HTERT RPE-1 (cell line): ENCODE results near the gene TNFAIP1.
"Not testable (repeated sequence)": the region's sequence is repeated elsewhere in the genome, so short reads cannot be mapped to it uniquely, and the experiment has no call there.

ENCODE experiments used
- in situ Hi-C: fragments of 300-500 bp; cut with MboI; formaldehyde crosslinking; loops from 4 replicates; pipeline ENCODE4 v1.14.3; 2020; ENCODE audit warnings: low sequenced_read_pairs

Gene TNFAIP1

DNA sequence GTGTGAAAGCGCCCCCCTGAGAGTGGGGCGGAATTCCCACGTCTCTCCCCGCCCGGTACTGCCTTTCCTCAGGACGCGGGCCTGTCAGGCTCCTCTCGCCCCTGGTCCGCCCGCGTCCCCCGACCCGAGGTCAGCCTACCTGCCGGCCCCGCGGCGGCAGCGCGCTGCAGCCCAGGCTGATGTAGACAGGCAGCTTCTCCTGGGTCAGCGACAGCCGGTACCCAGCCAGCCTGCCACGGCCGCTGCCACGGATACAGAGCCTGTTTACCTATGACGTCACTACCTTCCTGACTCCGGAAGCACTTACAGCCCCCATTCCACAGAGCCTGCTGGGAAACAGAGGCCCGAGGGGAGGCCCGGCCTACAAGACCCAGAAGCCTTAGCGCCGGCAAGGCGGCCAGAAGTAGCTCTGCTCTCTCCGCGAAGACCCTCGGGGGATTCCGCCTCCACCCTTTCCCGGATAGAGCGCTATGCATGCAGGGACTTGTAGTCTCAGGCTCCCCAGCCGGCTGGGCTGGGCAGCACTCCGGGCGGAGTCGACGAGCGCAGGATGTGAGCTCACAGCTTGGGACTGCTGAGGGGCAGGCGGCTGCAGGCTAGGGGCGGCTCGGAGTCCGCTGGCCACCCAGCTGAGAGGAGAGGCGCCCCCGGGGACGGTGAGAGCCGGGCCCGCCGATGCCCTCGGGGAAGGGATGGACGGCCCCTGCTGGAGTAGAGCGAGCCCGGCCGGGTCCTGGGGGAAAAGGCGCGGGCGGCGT lies at the start of gene TNFAIP1, which contains the start of gene IFT20:
Gene TNFAIP1 (plus strand): TSS at position 561 of the 758 bp plus-strand sequence. CDS start 3,761 bp downstream, outside the sequence.
Gene IFT20 (minus strand): TSS at position 272 of the 758 bp plus-strand sequence. CDS start 3,487 bp downstream, outside the sequence.
- in situ Hi-C loops: no loop called here

DNA sequence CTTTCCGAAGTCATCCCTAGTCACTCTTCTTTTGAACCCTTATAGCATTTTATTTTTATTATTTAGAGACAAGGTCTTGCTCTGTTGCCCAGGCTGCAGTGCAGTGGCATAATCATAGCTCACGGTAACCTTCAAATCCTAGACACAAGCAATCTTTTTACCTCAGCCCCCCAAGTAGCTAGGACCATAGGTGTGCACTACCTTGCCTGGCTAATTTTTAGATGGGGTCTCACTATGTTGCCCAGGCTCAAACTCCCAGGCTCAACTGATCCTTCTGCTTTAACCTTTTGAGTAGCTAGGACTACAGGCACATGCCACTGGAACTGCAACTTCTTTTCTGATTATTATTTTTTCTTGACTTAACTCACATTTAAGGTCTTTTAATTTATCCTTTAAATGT lies 49.6 kb upstream of the TNFAIP1 start:
- in situ Hi-C loops: no loop called here

DNA sequence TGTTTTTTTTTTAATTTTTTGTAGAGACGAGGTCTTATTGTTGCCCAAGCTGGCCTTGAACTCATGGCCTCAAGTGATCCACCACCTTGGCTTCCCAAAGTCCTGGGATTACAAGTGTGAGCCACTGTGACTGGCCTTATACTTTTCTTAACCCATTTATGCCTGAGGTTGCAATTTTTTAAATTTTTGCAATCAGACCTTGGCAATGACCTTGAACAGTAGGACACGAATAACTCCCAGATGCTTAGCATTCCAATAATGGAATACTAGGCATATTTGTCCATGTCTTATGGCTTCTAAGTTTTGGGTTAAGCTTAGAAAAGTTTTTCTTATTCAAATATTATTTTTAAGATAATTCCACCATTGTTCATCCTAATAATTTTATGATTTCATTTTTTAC lies 44.9 kb upstream of the TNFAIP1 start:
- in situ Hi-C loops: no loop called here

GRCh38 chr17:28291780-28292330 lies 43.7 kb upstream of the TNFAIP1 start:
- in situ Hi-C loops: no loop called here

DNA sequence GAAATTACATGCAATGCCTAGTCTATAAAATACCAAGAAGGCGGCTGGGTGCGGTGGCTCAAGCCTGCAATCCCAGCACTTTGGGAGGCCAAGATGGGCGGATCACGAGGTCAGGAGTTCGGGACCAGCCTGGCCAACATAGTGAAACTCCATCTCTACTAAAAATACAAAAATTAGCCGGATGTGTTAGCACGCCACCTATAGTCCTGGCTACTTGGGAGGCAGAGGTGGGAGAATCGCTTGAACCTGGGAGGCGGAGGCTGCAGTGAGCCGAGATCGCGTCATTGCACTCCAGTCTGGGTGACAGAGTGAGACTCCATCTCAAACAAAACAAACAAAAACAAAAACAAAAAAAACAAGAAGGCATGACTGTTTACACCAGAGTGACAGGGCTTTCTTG lies 42.7 kb upstream of the TNFAIP1 start:
- in situ Hi-C loops: not testable (repeated sequence)

- in situ Hi-C loops: no loop called here
These were observed 41.6 kb upstream of the TNFAIP1 start for GRCh38 chr17:28293994-28294393.

DNA sequence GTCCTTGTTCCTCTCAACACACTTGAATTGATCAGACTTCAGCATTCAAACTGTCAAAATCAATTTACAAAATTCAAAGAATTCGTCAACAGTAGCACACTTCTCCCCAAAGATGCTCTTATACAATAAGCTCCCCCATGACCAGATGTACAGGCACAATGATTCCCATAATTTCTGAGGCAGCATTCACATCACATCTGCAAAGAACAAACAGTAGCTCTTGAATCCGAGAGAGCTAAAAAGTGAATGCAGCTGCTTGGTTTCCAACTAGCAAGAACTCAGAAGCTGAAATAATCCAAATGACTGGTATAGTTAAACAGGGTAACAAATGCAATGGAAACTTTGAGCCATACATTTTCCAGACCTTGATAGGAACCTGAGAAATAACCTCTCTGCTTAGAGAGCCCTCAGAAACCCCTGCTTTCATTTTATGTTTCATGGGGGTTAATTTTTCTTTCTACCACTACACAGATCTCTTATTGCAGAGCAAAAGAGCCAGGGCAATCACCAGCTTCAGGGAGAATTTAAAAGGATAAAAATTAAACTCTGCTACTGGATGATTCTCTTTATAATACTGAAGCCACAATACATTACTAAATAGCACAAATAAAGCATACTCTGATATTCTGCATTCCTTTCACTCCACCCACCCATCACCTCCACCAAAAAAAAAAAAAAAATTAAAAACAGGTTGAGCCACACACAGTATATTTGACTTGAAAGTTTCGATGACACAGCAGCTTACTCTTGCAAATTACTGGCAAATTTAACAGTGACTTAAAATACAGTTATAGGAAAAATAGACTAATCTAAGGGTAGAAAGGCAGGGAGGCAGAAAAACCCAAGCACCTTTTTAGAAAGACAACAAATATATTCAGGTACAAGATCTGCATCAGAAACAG lies 39.6 kb upstream of the TNFAIP1 start:
- in situ Hi-C loops: no loop called here

DNA sequence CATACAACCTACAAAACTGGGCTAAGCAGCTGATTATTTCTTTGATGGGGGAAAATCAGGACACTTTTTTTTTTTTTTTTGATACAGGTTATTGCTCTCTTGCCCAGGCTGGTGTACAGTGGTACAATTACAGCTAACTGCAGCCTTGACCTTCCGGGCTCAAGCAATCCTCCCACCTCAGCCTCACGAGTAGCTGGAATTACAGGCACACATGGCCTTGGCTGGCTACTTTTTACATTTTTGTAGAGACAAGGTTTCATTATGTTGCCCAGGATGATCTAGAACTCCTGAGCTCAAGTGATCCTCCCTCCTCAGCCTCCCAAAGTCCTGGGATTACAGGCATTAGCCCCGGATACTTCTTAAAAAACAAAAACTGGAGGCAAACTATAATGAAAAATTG lies 37.1 kb upstream of the TNFAIP1 start:
- in situ Hi-C loops: no loop called here

- in situ Hi-C loops: no loop called here
These were observed 28.6 kb upstream of the TNFAIP1 start for GRCh38 chr17:28306954-28307401.

DNA sequence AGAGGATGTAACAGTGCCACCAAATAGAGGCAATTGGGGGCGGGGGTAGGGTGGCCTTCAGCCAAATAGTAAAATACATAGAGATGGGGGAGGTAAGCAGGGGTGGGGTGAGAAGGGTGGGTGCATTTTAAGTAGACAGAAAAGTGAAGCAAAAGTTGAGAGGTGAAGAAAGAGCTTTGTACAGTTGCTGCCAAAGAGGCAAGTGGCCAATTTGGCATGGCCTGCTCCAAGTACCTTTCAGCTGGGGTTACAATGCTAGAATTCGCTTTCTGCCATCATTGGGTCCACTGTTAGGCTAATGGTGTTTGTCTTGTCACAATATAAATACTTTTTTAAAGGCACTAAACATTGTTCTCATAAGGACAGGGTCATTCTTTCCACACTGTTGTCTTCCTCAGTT lies 21.7 kb upstream of the TNFAIP1 start:
- in situ Hi-C loops: no loop called here

DNA sequence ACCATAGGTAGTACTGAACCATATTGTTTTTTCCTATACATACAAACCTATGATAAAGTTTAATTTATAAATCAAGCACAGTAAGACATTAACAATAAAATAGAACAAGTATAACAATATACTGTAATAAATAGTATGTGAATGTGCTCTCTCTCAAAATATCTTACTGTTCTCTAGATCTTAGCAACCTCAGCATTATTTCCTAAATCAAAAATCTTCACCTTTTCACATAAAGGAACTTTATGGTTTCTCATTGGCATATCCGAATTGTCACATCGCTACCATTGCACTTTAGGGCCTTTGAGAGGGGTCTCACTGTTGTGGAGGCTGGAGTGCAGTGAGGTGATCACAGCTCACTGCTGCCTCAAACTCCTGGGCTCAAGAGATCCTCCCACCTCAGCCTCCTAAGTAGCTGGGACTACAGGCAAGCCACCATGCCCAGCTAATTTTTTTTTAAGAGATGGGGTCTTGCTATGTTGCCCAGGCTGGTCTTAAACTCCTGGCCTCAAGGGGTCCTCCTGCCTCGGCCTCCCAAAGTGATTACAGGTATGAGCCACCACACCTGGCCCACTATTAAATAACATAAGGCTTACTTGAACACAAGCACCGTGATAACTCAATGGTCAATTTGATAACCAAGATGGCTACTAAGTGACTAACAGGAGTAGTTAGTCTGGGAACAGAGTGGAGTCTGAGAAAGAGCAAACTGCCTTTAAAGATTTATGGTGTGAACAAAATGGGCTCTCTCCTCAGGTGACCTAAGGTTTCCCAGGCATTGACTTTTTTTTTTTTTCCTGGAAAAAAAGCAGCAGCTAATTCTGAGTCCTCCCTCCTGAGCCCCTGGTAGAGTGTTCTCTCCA lies 19.5 kb upstream of the TNFAIP1 start:
- in situ Hi-C loops: no loop called here

DNA sequence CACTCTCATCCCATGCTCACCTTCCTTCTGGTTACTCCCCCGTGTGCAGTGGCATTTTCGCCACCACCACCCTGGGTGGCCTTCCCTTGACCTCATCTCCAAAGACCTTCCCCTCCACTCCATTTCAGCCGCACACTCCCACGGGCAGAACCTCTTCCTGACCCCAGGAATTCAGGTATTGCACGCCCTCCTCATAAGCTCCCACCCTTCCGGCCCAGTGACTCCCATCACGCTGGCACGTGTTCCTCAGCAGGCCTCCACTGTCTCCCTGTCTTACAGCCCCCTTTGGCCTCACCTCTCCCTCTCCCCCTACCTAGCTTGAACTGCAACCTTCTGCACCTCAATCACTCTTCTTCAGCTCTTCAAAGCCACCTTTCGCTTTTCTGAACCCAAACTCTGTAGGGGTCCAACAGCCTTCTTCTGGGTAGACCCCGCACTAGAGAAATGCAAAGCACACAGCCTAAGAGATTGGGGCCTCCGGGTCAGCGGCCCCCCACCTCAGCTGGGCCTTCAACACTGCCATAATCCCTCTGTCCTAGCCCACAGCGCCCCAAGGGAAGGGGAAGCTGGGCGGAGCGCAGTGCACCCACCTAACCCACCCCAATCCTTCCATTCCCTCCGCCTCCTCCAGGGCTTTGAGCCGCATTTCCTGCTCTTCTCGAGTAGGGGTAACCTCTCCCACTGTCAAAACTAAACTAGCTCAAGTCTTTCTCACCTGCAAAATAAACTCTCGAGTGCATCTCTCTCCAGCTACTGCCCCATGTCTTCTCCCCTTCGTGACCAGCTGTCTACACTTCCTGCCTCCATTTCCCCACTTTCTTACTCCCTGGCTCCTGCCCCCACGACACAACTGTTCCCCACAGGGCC lies 18.2 kb upstream of the TNFAIP1 start:
- in situ Hi-C loops: no loop called here

- in situ Hi-C loops: no loop called here
These were observed 17.4 kb upstream of the TNFAIP1 start for GRCh38 chr17:28317966-28318758.

DNA sequence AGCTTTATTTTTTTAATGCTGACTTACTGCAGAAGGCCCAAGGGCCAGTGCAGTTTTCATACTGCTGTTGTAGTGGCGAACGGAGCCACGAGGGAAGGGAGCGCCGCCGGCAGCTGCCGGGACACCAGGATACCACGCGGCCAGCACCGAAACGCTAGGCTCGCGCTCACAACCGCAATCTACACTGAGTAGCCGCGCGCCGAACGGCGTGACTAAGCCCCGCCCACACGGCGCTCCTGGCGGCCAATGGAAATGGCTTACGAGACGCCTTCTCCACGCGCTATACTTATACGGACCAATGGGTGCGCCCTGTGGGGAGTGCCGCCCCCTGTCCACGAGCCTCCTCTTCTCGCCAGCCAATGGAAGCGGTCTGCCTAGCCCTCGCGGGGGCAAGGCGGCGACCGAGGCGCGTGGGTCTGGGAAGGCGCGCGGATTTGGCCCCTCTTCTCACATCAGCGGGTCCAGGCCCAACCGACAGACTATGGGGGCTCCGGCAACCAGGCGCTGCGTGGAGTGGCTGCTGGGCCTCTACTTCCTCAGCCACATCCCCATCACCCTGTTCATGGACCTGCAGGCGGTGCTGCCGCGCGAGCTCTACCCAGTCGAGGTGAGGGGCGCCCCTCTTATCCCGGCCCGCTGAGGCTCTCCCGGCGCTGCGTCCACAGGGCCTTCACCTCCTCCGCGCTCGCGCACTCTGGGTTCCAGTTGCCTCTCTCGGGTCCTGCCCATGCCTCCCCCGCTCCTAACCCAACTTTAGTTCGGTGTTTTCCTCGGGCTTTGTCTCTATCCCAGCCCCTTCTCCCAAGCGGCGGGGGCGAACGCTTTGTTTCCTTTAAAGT lies 16.6 kb upstream of the TNFAIP1 start, which contains the start of gene TMEM97:
Gene TMEM97 (plus strand): TSS at position 442 of the 839 bp plus-strand sequence. CDS start 40 bp downstream, at position 482.
- in situ Hi-C loops: no loop called here

DNA sequence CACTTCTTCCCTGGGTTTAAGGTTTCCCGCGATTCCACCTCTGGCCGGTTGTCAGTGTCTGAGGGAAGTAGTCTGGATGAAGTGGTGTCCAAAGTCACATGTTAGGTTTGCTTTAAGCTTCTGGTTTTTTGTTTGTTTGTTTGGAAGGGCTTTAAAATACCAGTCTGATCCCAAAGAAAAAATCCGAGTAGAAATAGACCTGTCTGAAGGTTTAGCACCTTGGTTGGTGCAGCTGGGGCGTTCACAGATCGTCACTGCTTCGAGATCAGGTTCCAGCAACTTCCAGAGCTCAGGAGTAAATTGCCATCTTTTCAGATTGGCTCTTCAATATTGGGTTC lies 16.0 kb upstream of the TNFAIP1 start:
- in situ Hi-C loops: no loop called here

- in situ Hi-C loops: no loop called here
These were observed 15.1 kb upstream of the TNFAIP1 start for GRCh38 chr17:28320215-28321061.

DNA sequence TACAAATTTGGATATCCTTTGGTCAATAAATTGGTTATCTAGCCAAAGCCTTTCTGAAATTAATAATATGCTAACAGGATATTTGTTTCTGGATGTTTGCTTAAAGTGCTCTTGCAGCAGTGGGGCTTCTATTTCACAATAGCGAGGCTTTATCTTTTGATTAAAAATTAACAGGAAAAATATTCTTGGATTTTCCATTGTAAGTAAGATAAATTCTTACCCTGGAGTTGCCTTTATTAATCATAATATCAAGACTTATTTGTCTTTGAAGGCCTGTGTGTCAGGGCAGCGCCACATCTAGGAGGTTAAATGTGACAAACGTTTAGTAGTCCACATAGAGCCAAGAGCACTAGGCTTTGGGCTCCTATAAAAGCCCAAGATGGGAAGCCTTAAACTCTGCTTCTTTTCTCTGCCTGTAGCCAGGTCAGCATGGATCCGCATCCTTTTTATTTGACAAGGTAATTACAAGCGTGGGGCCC lies 11.3 kb upstream of the TNFAIP1 start:
- in situ Hi-C loops: no loop called here
